GM21576 (cell line): ENCODE measurements around the gene FCRL6.

ENCODE experiments used
- ATAC-seq: cut with Tn5 transposase; IDR thresholded peaks from one replicate; pipeline ENCODE4 v1.9.1; 2021; ENCODE audit warnings: mild to moderate bottlenecking, moderate library complexity; ENCODE audit not compliant: unreplicated experiment

The FCRL6 gene

DNA sequence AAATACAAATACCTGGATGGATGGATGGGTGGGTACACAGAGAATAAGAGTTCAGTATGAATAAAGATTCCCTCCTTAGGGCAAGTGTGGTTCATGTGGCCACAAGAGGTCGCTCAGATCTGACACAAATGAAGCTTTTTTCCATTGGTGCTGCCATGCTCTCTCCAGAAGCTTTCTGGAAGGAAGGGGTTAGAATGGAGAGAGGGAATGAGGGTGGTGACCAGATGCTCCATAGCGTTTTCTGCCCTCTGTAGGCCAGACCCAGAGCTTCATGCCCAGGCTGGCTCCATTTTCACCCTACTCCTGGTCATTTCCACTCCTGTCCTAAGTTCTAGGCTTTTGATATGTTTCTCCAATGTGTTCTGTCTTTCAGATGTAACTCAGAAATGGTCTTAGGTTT is 3.3 kb upstream of the FCRL6 start:
- ATAC-seq: no peak

DNA sequence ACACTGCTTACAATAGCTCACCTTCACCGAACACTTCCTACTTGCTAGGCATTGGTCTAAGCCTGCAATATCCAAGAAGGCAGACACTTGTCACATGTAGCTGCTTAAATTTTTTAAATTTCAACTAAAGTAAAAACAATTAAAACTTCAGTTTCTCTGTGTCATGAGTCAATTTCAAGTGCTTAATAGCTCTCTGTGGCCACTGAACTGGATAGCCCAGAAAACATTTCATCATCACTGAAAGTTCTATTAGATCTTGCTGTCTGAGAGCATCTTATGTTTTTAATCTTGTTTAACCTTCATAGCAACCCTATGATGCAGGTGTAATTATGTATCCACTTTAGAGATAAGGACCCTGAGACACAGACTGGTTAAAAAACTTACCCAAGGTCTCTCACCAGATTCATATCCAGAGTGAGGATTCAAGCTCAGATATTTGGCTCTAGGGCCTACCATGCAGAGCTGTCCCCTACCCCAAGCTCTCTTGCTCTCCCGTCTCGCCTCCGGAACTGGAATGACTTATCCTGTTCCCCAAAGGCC is 2.6 kb upstream of the FCRL6 start:
- no peak for ATAC-seq

DNA sequence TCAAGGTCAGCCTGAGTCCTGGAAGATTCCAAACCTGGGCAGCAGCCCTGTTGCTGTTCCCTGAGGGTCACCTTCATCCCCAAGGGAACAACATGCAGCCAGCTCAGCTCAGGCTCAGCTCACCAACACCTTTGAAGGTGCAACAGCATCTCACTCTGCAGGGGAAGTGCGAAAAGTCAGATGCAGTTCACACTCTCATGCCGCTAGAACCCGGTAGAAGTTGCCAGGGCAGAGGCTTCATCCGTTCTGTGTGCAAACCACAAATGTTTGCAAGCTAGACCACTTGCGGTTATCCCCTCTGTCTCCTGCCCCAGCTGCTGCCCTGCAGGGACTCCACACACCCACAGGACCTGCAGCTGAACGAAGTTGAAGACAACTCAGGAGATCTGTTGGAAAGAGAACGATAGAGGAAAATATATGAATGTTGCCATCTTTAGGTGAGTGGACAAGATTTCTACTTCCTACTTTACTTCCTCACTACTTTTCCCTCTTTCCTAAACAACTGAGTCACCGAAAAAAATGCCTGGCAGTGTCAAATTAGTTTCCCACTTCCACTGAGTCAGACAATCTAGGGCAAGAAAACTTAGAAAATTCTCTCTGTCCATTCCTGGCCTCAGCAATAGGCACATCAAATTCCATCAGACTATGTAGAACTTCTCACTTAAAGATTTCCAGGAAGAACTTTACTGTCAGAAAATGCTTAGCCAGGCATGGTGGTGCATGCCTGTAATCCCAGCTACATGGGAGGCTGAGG is 1.8 kb upstream of the FCRL6 start:
- peak; percentile 62 for ATAC-seq

DNA sequence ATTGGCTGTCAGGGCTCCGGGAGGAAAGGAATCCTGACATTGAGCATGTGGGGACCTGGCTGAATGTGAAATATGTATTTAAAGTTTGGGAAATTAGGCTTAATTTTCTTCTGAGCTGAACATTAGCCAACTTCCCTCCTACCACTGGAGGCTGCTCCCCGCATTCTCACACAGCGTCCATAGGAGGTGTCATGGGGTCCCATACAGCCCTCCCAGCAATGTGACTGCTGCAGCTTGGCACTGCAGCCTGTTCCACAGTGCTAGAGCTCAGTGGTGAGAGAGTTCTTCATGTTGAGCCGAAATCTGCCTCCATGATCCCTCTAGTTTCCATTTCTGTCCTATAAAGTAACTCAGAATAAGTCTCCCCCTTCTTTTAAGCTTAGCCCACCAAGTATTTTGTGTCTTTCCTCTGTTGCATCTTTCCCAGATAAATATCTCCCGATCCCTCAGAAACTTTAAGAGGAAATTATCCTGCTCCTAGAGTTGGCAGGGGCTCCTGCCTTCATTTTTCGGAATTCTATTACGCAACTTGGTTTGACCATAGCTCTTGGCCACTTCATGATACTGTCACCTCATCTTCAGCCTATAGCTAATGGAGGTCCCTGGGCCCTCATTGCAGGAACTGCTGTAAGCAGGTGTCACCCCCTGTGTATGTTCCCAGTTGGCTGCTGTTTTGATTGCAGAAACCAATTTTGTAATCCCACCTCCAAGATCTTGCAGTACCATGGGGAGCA is 2.0 kb downstream of the FCRL6 start:
- no peak for ATAC-seq

DNA sequence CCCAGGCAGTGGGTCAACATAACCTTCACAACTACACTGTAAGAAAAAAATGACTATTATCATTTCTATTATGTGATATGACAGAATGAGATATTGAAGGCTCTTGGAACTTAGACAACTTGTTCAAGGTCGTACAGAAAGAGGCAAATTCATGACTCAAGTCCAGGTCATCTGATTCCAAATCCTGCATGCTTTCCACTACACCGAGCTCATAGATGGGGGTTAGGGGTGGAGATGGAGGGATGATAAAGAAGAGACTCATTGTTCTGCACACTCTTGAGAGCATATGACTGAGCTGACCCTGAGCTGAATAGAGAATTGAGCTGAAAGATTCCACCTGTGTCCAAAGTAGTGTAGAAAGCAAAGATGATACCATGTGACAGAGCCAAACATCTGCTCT is 2.8 kb downstream of the FCRL6 start:
- ATAC-seq: no peak

DNA sequence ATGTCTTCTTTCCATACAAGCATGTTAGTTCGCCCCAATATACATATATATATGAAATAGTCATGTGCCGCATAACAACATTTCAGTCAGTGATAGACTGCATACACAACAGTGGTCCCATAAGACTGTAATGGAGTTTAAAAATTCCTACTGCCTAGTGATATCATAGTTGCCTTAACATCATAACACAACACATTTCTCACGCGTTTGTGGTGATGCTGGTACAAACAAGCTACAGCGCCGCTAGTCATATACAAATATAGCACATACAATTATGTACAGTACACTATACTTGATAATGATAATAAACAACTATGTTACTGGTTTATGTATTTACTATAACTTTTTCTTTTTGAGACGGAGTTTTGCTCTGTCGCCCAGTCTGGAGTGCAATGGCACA is 13.8 kb downstream of the FCRL6 start:
- ATAC-seq: no peak

DNA sequence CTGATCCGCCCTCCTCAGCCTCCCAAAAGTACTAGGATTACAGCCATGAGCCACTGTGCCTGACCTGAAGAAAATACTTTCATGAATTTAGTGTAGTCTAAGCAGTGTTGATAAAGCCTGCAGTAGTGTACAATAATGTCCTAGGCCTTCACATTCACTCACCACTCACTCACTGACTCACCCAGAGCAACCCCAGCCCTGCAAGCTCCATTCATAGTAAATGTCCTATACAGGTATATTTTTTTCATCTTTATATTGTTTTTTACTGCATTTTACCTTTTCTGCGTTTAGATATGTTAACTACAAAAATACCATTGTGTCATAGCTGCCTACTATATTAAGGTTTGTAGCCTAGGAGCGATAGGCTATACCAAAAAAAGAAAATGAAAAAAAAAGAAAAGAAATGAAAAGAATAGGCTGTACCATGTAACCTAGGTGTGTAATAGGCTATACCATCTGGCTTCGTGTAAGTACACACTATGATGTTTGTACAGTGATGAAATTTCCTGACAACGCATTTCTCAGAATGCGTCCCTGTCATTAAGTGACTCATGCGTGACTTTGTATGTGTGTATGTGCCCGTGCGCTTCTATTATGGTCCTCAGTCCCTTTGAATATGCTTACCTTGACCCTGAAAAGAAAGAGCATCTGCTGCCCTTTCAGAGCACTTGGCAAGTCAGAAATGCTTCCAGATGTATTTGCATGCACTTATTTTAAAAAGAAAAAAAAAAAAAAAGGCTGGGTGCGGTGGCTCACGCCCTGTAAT is 15.3 kb downstream of the FCRL6 start:
- ATAC-seq: no peak

DNA sequence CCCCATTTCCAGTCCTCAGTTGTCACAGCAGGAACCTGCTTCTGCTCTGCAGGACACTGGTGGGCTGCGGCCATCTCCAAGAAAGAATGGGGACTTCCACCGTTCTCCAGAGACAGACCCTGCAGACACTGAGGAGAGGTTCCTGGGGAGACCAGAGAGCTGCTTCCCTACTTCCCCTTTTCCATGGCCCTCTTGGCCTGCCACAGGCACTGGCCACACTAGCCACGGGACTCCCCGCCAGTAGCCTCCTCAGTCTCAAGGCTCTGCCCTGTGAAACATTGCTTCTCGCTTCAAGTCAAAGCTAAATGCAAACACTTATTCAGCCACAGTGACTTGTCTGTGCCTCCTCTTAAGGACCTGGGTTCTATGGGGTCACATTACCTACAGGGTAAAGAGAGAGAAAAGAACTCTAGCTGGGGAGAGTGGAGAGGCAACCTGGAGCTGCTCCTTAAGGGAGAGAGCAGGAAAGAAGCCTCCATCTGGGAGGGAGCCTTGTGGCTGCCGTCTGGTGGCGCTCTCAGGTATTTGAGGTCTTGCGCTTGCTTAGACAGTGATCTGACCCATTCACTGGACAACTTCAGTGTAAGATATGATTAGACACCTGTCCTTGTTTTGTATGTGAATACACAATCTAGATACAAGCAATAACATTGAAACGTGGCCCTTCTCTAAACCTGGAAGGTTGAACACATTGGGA is 19.2 kb downstream of the FCRL6 start:
- no peak for ATAC-seq

DNA sequence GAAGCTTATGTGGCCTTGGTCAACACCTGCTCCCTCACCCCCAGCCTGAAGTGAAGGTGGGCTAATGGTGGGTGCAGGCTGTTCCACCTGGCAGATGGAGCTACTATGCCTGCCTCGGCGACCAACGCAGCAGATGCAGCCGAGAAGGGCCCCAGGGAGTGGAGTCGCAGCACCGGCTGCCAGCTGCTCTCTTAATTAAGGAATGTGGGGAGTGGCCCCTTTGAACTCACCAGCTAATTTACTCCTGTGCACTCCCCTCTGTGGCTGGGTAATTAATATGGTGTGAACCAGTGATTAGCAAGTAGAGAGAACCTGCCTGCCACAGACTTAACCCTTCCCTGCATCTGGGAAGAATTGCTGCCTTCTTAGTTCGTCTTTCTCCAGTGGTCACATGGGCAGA is 21.2 kb downstream of the FCRL6 start:
- no peak for ATAC-seq

DNA sequence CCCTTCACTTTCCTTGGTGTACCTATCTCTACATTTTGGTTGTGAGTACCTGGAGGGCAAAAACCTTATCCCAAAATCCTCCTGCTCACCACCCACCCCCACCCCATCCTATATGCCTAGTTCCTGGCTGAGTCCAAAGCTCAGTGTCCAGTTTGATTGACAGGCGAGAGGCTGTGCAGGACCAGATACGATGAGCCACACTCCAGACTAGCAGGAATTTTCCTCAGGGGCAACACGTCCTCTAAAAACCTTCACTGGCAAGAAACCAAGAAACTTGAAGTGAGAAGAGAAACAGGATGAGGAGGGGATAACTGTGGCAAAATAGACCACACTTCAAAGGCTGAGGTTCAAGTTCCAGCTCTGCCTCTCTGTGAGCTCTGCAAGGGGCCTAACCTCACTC is 23.4 kb downstream of the FCRL6 start:
- ATAC-seq: no peak

DNA sequence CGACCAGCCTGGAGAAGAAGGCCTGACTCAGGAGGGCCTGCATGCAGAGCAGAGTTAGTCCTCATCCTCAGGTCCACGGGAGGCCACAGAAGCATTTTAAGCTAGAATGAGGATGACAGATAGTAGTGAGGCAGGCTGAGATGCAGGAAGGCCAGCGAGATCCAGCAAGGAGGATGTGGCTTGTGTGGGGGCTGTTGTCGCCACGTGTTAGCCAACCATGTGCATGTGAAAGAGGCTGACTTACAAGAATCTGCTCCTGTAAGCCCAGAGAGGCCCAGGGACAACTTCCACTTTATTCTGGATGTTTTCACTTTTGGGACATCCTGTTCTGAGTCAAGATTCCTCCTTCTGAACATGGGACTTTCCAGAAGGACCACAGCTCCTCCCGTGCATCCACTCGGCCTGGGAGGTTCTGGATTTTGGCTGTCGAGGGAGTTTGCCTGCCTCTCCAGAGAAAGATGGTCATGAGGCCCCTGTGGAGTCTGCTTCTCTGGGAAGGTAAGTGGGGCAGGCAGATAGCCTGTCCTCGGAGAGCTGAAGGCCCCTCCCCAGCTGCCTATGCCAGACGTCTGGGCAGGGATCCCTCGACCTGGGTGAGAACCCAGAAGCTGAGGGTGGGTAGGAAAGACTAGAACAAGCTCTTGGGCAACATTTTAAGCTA is 24.4 kb downstream of the FCRL6 start, which contains the start of gene SLAMF8:
Gene SLAMF8 (plus strand): TSS at position 433 of the 661 bp plus-strand sequence. CDS start 26 bp downstream, at position 459.
- no peak for ATAC-seq

DNA sequence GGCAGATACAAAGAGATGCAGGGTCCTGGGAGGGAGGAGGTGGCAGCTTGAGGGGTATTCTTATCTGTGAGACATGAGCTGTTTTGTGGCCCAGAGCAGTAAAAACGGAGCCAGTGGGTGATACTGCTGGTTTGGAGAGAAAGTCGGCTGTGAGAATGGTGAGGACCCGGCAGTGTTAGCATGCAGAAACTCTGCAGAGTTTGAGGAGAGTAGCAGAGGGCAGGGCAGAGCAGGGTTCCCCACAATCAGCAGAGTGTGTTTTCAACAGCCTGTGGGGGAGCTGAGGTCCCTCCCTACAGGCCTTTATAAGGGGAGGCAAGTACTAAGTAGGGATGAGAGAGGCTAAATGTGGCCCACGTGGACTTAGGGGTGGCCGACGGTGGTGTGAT is 24.9 kb downstream of the FCRL6 start:
- ATAC-seq: no peak

DNA sequence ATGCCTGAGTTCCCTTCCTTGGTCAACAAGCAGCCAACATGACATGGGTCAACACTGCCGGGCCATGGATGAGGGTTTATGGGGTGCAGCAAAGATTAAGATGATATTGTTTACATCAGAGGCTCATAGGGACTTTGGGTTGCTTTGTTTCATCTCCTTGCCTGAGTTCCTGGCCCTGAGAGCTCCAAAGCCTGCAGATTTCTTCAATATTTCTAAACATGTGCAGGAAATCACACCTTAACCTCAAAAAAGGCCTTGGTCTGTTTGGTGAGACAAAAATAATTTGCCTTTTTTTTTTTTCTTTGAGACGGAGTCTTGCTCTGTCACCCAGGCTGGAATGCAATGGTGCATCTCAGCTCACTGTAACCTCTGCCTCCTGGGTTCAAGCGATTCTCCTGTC is 25.4 kb downstream of the FCRL6 start:
- ATAC-seq: no peak

DNA sequence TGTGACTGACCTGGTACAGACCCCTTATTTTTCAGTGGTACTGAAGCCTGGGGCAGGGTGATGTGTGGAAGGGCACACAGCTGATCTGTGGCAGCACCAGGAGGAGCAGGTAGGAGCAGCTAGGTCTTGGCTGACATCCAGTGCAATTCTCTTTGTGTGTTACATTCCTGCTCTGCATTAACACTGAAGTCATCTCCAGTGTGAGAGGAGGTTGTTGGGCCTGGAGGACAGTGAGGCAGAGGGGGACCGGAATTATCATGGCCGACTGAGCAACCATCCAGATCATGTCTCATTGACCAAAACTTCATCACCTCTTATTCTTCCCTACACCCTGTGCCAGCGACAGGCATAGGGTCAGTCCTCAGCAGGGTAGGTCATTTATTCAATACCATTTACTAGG is 26.0 kb downstream of the FCRL6 start:
- ATAC-seq: no peak

DNA sequence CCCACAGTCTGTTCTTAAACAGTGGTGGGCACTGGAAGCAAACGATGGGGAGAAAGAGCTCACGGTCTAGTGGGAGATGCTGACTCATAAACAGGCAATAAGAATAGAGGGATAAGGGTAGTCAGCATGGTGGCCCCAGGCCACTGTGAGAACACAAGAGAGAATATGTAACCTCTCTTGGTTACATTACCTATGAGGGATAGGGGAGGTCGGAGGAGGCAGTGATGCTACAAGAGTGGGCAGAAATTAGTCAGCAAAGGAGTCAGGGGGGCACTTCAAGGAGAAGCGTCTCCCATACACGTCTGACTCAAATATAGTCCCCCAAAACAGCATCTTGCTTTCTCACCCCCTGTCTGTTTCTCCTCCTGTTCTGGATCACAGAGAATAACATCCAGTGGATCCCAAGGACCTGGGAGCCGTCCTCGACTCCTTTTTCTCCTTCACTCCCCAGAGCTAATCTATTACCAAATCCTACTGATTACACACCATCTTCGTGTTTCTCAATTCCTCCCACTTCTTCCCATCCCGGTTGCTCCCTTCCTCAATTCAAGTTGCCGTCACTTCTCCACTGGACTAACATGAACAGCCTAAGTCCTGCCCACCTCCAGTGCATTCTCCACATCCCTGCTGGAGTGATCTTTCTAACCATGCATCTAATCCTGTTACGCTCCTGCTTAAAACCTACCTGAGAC is 26.6 kb downstream of the FCRL6 start:
- no peak for ATAC-seq

DNA sequence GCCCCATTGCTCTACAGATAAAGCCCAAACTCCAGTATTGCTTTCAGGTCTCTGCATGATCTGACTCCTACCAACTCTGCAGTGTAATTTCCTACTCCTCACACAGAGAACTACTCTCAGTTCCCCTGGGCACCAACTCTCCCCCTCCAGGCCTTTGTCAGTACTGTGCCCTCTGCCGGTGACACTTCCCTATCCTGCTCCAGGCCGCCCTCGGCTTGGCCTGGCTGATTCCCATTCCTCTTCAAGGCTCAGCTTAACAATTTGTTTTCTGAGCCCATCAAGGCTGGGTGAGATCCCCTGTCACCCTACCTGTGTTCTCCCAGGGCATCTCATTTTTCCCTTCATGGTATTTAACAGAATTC is 27.1 kb downstream of the FCRL6 start:
- ATAC-seq: peak; percentile 86

DNA sequence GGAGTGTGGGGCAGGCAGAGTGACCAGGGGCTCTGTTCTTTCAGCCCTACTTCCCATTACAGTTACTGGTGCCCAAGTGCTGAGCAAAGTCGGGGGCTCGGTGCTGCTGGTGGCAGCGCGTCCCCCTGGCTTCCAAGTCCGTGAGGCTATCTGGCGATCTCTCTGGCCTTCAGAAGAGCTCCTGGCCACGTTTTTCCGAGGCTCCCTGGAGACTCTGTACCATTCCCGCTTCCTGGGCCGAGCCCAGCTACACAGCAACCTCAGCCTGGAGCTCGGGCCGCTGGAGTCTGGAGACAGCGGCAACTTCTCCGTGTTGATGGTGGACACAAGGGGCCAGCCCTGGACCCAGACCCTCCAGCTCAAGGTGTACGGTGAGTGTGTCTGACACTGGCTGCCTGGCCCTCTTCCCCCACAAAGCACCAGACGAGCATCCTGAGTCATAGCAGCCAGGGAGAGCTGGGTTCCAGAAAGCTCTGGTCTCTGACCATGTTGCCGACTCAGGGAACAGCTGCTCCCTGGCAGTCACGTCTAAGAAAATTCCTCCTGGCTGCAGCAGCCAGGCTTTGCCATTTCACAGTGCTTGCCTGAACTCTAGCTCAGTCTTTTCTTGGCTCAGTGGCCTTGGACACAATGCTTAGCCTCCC is 27.8 kb downstream of the FCRL6 start:
- no peak for ATAC-seq

DNA sequence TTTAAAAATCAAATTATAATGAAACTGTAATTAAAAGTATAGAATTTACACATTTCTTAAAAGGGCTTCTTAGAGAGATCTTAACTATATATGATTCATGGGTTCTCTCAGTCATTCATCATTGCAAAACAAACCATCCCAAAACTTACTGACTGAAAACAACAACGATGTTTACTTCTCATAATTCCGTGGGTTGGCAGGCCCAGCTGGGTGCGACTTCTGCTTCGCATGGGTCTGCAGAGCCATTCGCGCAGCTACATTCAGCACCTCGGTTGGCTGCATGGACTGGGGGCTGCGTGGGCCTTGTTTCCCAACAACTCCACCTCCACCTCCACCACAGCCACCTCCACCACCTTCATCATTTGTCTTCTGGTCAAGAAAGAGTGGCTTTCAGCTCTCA is 28.6 kb downstream of the FCRL6 start:
- no peak for ATAC-seq

DNA sequence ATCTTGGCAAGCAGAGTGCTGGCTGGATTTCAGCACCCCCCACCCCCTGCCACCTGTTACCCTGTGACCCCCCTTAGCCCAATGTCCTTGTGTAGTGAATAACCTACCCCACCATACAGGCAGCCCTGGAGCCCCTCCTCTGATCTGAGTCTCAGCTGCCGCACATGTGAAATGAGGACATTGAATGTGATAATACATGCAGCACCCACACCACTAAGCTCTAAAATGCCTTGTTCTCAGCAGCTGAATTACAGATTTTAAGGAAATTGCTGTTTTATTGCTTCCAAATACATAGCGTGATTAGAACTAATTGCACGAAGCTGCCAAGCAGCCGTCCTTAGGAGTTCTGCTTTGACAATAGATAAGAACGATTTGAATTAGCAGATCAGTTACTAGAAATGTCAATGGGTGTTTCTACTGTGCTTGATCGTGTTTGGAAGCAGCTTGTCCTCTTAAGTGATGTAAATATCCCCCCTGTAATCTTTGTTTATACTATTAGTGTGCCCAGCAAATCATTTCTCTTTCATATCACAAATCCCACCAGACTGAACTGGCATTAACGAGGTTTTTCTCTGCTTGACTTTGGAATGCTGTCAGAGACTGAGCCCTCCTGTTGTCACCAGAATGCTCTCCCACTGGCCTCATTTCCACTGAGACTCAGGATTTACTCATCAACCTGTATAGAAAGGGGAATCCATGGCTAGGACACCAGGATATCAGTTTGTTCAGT is 29.4 kb downstream of the FCRL6 start:
- ATAC-seq: no peak
